Pericardium fibroblast (primary cell): Measurements from ENCODE around the gene MAP7D3. TPM values are rescaled to one million over a fixed set of nuclear protein-coding genes. Genes with fewer than 3 reads are reported as not detected.

Source experiments
- total RNA-seq: library from RNA; depleted of rRNA; stranded (reverse); fragments of >200 nt; gene quantifications from 2 replicates; pipeline ENCODE4 v1.2.3, GENCODE V29; 2015

Gene MAP7D3
- total RNA-seq: 16.0 and 17.5 TPM in 2 replicates

GRCh38 chrX:136251041-136251991, at the start of gene MAP7D3:
Gene MAP7D3, minus strand, starts transcription at chrX:136251400. Its CDS starts 42 bp downstream, at chrX:136251358.

DNA sequence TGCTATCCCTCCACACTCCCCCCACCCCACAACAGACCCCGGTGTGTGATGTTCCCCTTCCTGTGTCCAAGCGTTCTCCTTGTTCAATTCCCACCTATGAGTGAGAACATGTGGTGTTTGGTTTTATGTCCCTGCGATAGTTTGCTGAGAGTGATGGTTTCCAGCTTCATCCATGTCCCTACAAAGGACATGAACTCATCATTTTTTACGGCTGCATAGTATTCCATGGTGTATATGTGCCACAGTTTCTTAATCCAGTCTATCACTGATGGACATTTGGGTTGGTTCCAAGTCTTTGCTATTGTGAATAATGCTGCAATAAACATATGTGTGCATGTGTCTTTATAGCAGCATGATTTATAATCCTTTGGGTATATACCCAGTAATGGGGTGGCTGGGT, 49.5 kb upstream of the MAP7D3 start, which contains the start of gene ADGRG4:
TSS of gene ADGRG4 (plus strand) at position 243 of the 400 bp plus-strand sequence. CDS start 7,815 bp downstream, outside the sequence.

Other genes with a start within 250 kb of the MAP7D3 start
- gene FHL1, start 103.9 kb downstream of the MAP7D3 start, total RNA-seq: 123 and 240 TPM in 2 replicates
- gene ADGRG4, start 49.6 kb upstream of the MAP7D3 start, total RNA-seq: not detected in 2 replicates
- not detected in 2 replicates for gene BRS3, start 236.5 kb upstream of the MAP7D3 start, total RNA-seq
- 29.1 and 32.9 TPM in 2 replicates for gene HTATSF1, start 246.2 kb upstream of the MAP7D3 start, total RNA-seq